GM12878 (cell line): ENCODE measurements around the gene PAX5.

Source experiments
- DPF2 ChIP-seq: fragments of 450-650 bp; IDR thresholded peaks from 2 replicates; pipeline ENCODE4 v1.6.1; 2017; ENCODE audit warnings: mild to moderate bottlenecking
- RFX5 ChIP-seq: IDR thresholded peaks from 2 replicates; pipeline ENCODE4 v1.6.1; 2011; ENCODE audit warnings: low read depth, low read length, improper control_type of control experiment

DNA sequence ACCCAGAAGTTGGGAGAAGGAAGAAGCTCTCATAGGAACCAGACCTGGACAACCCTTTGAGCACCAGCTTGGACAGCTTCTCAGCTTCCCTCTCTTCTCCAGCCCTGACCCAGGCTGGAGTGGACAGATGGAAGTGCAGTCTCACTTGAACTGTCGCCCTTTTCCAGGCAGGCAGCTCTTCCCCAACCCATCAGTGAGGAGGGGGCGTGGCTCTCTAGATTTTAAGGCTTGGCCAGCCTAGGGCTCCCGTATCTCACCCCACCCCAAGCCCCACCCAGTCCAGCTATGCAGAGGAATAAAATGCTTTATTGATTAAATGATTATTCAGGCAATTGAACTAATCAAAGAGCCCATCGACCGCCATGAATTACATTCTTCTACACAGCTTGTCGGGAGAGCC lies 2.2 kb downstream of the PAX5 start:
- TF ChIP-seq DPF2 (no peak), RFX5 (no peak)
